Natural killer cell (primary cell): ENCODE data around the gene NIBAN1. TPM values are rescaled to one million over a fixed set of nuclear protein-coding genes. Genes with fewer than 3 reads are reported as not detected.

Experiments used
- ATAC-seq, 3 donors: fragments of 150-1000 bp in 2 of 3; fragments of 200-7000 bp in 1 of 3; cut with Tn5 transposase; 1 replicate in 1 of 3; 2 replicates in 2 of 3; pipeline ENCODE4 v1.10.0; 2021; ENCODE audit warnings: mild to moderate bottlenecking in 2 of 3, moderate library complexity in 2 of 3
- DNase-seq, 2 donors: peaks; one replicate each; pipeline versions ENCODE4 v3.0.0 to v3.0.0-alpha.2; 2013 to 2021; ENCODE audit warnings: mixed read lengths in 1 of 2
- H3K27ac ChIP-seq: one replicate; pipeline ENCODE4 v1.5.1; 2013; ENCODE audit warnings: mild to moderate bottlenecking, low read length
- H3K27me3 ChIP-seq: one replicate; pipeline ENCODE4 v1.6.1; 2013; ENCODE audit warnings: low read length; ENCODE audit not compliant: control insufficient read depth, insufficient read depth
- H3K36me3 ChIP-seq: one replicate; pipeline ENCODE4 v1.6.1; 2013; ENCODE audit warnings: low read length; ENCODE audit not compliant: control insufficient read depth, insufficient read depth
- H3K4me1 ChIP-seq: one replicate; pipeline ENCODE4 v1.6.1; 2013; ENCODE audit warnings: low read length; ENCODE audit not compliant: control insufficient read depth, insufficient read depth
- H3K4me3 ChIP-seq: one replicate; pipeline ENCODE4 v1.5.1; 2013; ENCODE audit warnings: low read length
- H3K9me3 ChIP-seq: one replicate; pipeline ENCODE4 v1.6.1; 2013; ENCODE audit warnings: low read length; ENCODE audit not compliant: control insufficient read depth, insufficient read depth
- H3K27ac Mint-ChIP-seq, 2 donors: one replicate each; pipeline ENCODE4 v1.8.0; 2022; ENCODE audit warnings: mild to moderate bottlenecking in 2 of 2, mixed read lengths in 2 of 2, moderate library complexity in 1 of 2
- H3K27me3 Mint-ChIP-seq, 2 donors: one replicate each; pipeline ENCODE4 v1.8.0; 2022; ENCODE audit warnings: low read depth in 2 of 2, mixed read lengths in 2 of 2
- H3K36me3 Mint-ChIP-seq: one replicate; pipeline ENCODE4 v1.8.0; 2022; ENCODE audit warnings: mixed read lengths
- H3K4me1 Mint-ChIP-seq, 2 donors: one replicate each; pipeline ENCODE4 v1.8.0; 2022; ENCODE audit warnings: mixed read lengths in 2 of 2
- H3K4me3 Mint-ChIP-seq: one replicate; pipeline ENCODE4 v1.8.0; 2022; ENCODE audit warnings: mild to moderate bottlenecking, moderate library complexity, mixed read lengths
- H3K9me3 Mint-ChIP-seq, 2 donors: one replicate each; pipeline ENCODE4 v1.8.0; 2022; ENCODE audit warnings: mixed read lengths in 2 of 2
- CTCF ChIP-seq: fragments of 200-600 bp; IDR thresholded peaks from one replicate; pipeline ENCODE4 v1.8.0; 2022; ENCODE audit warnings: antibody characterized with exemption
- WGBS: methylation state at CpG from one replicate; pipeline ENCODE4 v1.1.7; 2013; ENCODE audit warnings: missing lambda C conversion rate; ENCODE audit not compliant: insufficient coverage; 5-methylcytosine and 5-hydroxymethylcytosine counted together
- intact Hi-C: fragments of 100-400 bp; cut with micrococcal nuclease; formaldehyde crosslinking; loops from one replicate; pipeline ENCODE4 v1.14.2; 2022
- total RNA-seq, 4 donors: library from RNA; stranded (reverse); fragments of 120-200 nt in 1 of 4; gene quantifications; one replicate each; pipeline versions ENCODE4 v1.2.3 to v1.2.4, GENCODE V29; 2013 to 2022

Gene NIBAN1
- total RNA-seq, 3 donors from 2014 or later (not counting 1 experiment from before 2014, with no cell fraction given), result 30.9 to 54.1 (median 31.0) TPM

DNA sequence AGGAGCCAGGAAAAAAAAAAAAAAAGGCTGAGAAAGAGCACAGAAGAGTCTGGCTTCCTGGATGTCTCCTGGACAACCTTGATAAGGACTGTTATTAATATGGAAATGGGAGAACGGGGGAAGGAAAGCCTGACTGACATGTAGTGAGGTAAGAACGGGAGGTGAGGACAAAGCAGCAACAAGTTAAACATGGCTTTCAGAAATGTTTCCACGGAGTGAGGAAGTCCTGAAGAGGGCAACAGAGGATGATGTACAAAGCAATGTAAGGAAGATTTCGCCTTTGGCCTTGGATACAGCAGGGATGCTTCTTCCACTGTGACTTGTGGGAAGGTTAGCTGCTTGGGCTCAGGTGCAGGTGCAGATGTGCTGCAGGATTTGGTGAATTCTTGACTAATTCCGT is 11.9 kb upstream of the NIBAN1 start:
- no peak overlapping the region for H3K4me3 ChIP-seq
- no peak overlapping the region for H3K4me3 Mint-ChIP-seq
- H3K27me3 ChIP-seq, result peaks cover 2% of the 10 kb centered on the region
- H3K9me3 ChIP-seq, result no peaks in the 10 kb centered on the region
- intact Hi-C loops, result no loop called here
- H3K27me3 Mint-ChIP-seq, result peaks cover 31 to 38% of the 10 kb centered on the region in 2 donors
- DNase-seq, result no peak
- no peaks in the 10 kb centered on the region for H3K9me3 Mint-ChIP-seq
- H3K36me3 ChIP-seq, result no peaks in the 10 kb centered on the region
- H3K4me1 ChIP-seq, result no peaks in the 10 kb centered on the region
- H3K36me3 Mint-ChIP-seq, result no peaks in the 10 kb centered on the region
- H3K4me1 Mint-ChIP-seq, result peaks cover 6% of the 10 kb centered on the region in 2 donors
- 22% methylated on average over 4 of the region's 5 CpGs for whole genome bisulfite sequencing
- H3K27ac ChIP-seq, result no peak overlapping the region
- H3K27ac Mint-ChIP-seq, result no peak overlapping the region
- TF ChIP-seq CTCF, result no peak
- no peak for ATAC-seq

DNA sequence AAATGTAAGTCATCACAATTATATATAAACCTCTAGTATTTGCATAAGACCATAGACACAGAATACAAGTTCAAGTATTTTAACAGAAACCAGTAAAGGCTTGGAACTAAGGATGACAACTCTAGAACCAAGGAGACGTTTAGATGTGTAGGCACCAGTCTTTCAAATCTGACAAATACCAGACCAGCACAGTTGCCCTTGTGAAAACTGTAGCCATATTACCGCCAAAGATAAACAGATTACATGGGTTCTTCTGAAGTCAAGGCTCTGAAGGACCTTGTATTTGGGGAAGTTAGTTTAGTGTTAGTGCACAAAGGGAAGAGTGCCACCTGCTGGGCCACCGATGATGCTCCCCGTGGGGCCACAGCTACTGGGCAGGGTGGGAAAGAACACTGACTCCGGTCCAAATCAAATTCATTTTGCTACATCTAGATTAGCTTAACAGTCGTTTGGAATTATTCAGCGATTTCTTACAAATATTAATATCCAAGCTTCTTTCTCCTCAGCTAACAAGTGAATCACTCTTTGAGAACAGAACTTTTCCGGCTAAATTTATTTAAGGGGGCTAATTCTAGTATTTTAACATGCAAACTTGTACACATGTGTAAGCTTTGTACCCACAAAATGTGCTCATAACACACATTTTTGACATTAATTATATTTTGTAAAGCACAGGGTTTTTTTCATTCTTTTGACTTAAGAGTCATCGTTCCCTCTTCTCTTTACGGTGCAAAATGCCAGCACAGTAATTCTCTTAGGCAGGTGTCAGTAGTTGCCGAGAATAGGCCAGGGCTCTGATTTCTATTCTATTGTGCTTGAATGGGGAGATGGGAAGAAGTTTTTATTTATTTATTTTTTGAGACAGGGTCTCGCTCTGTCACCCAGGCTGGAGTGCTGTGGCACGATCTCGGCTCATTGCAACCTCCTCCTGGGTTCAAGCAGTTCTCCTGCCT is 8.0 kb upstream of the NIBAN1 start:
- no peaks in the 10 kb centered on the region for H3K9me3 Mint-ChIP-seq
- H3K4me1 Mint-ChIP-seq, result peaks cover 6% of the 10 kb centered on the region in 2 donors
- intact Hi-C loops, result loop anchor here (1.0 kb wide), 1 partner anchor 177 kb away; no protein-coding TSS in a partner anchor
- Histone ChIP-seq H3K27ac (no peak overlapping the region), H3K9me3 (no peaks in the 10 kb centered on the region), H3K4me3 (no peak overlapping the region), H3K36me3 (no peaks in the 10 kb centered on the region), H3K4me1 (no peaks in the 10 kb centered on the region), H3K27me3 (peaks cover 2% of the 10 kb centered on the region)
- ATAC-seq, result peak; percentile 97 to 100 (median 100)
- peaks cover 22 to 29% of the 10 kb centered on the region in 2 donors for H3K27me3 Mint-ChIP-seq
- peak; percentile 90 for TF ChIP-seq CTCF
- no peaks in the 10 kb centered on the region for H3K36me3 Mint-ChIP-seq
- no peak overlapping the region for H3K4me3 Mint-ChIP-seq
- 52% methylated on average over 14 of the region's 14 CpGs for WGBS
- peak overlapping the region in 1 of 2 donors; percentile 63 for H3K27ac Mint-ChIP-seq
- DNase-seq, result peak; percentile 68 to 88

GRCh38 chr1:184980726-184981125 is 6.4 kb upstream of the NIBAN1 start:
- intact Hi-C loops, result no loop called here
- 83% methylated on average over 1 of the region's 1 CpG for WGBS

More at GRCh38 chr1:184980726-184981125, 6.4 kb upstream of the NIBAN1 start:
- no peak overlapping the region for H3K4me3 ChIP-seq
- H3K36me3 Mint-ChIP-seq, result no peaks in the 10 kb centered on the region
- H3K9me3 Mint-ChIP-seq, result no peaks in the 10 kb centered on the region
- peaks cover 16 to 21% of the 10 kb centered on the region in 2 donors for H3K27me3 Mint-ChIP-seq
- H3K27ac Mint-ChIP-seq, result no peak overlapping the region
- no peak for DNase-seq
- H3K27ac ChIP-seq, result no peak overlapping the region
- H3K4me1 ChIP-seq, result peaks cover under 1% of the 10 kb centered on the region
- no peak for TF ChIP-seq CTCF
- H3K27me3 ChIP-seq, result peaks cover 2% of the 10 kb centered on the region
- H3K4me1 Mint-ChIP-seq, result peaks cover 9 to 15% of the 10 kb centered on the region in 2 donors
- no peaks in the 10 kb centered on the region for H3K36me3 ChIP-seq
- no peak for ATAC-seq
- no peak overlapping the region for H3K4me3 Mint-ChIP-seq
- no peaks in the 10 kb centered on the region for H3K9me3 ChIP-seq
